CD14-positive monocyte (primary cell): ENCODE measurements around the gene PPM1G. TPM values are rescaled to one million over a fixed set of nuclear protein-coding genes. Genes with fewer than 3 reads are reported as not detected.

Experiments used
- DNase-seq, 3 donors: peaks; one replicate each; pipeline ENCODE4 v3.0.0-alpha.2; 2011 to 2022
- H2AFZ ChIP-seq: 2 replicates; pipeline ENCODE4 v1.6.0; 2012; ENCODE audit warnings: mild to moderate bottlenecking, low read depth, low read length, inconsistent platforms; ENCODE audit not compliant: insufficient read depth, poor library complexity, severe bottlenecking
- H3K27ac ChIP-seq, 2 donors: 1 replicate in 1 of 2; 2 replicates in 1 of 2; pipeline ENCODE4 v1.5.1; 2012 to 2013; ENCODE audit warnings: low read length in 2 of 2, control low read depth in 1 of 2, inconsistent platforms in 1 of 2, low read depth in 1 of 2, mild to moderate bottlenecking in 1 of 2
- H3K27me3 ChIP-seq, 2 donors: one replicate each; pipeline versions ENCODE4 v1.6.0 to v1.6.1; 2011 to 2013; ENCODE audit warnings: low read length in 2 of 2; ENCODE audit not compliant: control insufficient read depth in 2 of 2, insufficient read depth in 2 of 2
- H3K36me3 ChIP-seq, 2 donors: replicated peaks in 1 of 2; 1 replicate in 1 of 2; 2 replicates in 1 of 2; pipeline versions ENCODE4 v1.5.1 to v1.6.1; 2012 to 2013; ENCODE audit warnings: low read length in 2 of 2, control low read depth in 1 of 2, inconsistent platforms in 1 of 2, mild to moderate bottlenecking in 1 of 2; ENCODE audit not compliant: insufficient read depth in 2 of 2, control insufficient read depth in 1 of 2
- H3K4me1 ChIP-seq, 2 donors: 1 replicate in 1 of 2; 2 replicates in 1 of 2; pipeline versions ENCODE4 v1.5.1 to v1.6.1; 2012 to 2013; ENCODE audit warnings: low read length in 2 of 2, control low read depth in 1 of 2, inconsistent platforms in 1 of 2, mild to moderate bottlenecking in 1 of 2, moderate library complexity in 1 of 2; ENCODE audit not compliant: insufficient read depth in 2 of 2, control insufficient read depth in 1 of 2
- H3K4me2 ChIP-seq: replicated peaks from 2 replicates; pipeline ENCODE3; 2012; ENCODE audit warnings: low read length, moderate library complexity, mild to moderate bottlenecking; ENCODE audit not compliant: poor library complexity, severe bottlenecking; ENCODE audit errors: extremely low read depth
- H3K4me3 ChIP-seq, 3 experiments: fragments of 200-600 bp in 1 of 3; sonication (generic) in 1 of 3; replicated peaks in 1 of 3; 1 replicate in 2 of 3; 2 replicates in 1 of 3; pipeline ENCODE4 v1.5.1; 2011 to 2013; ENCODE audit warnings: low read length in 3 of 3, mild to moderate bottlenecking in 3 of 3, control low read depth in 2 of 3, low read depth in 2 of 3, inconsistent platforms in 1 of 3, moderate library complexity in 1 of 3
- H3K79me2 ChIP-seq: 2 replicates; pipeline ENCODE4 v1.6.0; 2012; ENCODE audit warnings: mild to moderate bottlenecking, control low read depth, inconsistent platforms, low read length, moderate library complexity; ENCODE audit not compliant: insufficient read depth
- H3K9ac ChIP-seq: 2 replicates; pipeline ENCODE4 v1.6.0; 2017; ENCODE audit warnings: low read length, mild to moderate bottlenecking; ENCODE audit not compliant: insufficient read depth, poor library complexity, severe bottlenecking
- H3K9me3 ChIP-seq, 2 donors: replicated peaks in 1 of 2; 1 replicate in 1 of 2; 2 replicates in 1 of 2; pipeline versions ENCODE4 v1.5.1 to v1.6.1; 2012 to 2013; ENCODE audit warnings: low read length in 2 of 2, control low read depth in 1 of 2; ENCODE audit not compliant: control insufficient read depth in 1 of 2, insufficient read depth in 1 of 2
- H4K20me1 ChIP-seq: 2 replicates; pipeline ENCODE4 v1.6.0; 2012; ENCODE audit warnings: mild to moderate bottlenecking, low read length, control low read depth, moderate library complexity; ENCODE audit not compliant: insufficient read depth
- H3K27ac Mint-ChIP-seq, 7 donors: one replicate each; pipeline ENCODE4 v1.8.0; 2020; ENCODE audit warnings: mild to moderate bottlenecking in 7 of 7, mixed read lengths in 7 of 7, moderate library complexity in 6 of 7, inconsistent platforms in 2 of 7
- H3K27me3 Mint-ChIP-seq, 3 donors: one replicate each; pipeline ENCODE4 v1.8.0; 2021 to 2022; ENCODE audit warnings: low read depth in 3 of 3, mild to moderate bottlenecking in 3 of 3, mixed read lengths in 3 of 3, moderate library complexity in 3 of 3, inconsistent platforms in 1 of 3
- H3K36me3 Mint-ChIP-seq, 2 donors: one replicate each; pipeline ENCODE4 v1.8.0; 2020; ENCODE audit warnings: mixed read lengths in 2 of 2, inconsistent platforms in 1 of 2, mild to moderate bottlenecking in 1 of 2
- H3K4me1 Mint-ChIP-seq: one replicate; pipeline ENCODE4 v1.8.0; 2020; ENCODE audit warnings: mild to moderate bottlenecking, mixed read lengths
- H3K4me3 Mint-ChIP-seq, 2 donors: one replicate each; pipeline ENCODE4 v1.8.0; 2020; ENCODE audit warnings: mild to moderate bottlenecking in 2 of 2, mixed read lengths in 2 of 2, moderate library complexity in 1 of 2
- H3K9me3 Mint-ChIP-seq, 7 donors: one replicate each; pipeline ENCODE4 v1.8.0; 2020 to 2022; ENCODE audit warnings: mixed read lengths in 7 of 7, mild to moderate bottlenecking in 6 of 7, moderate library complexity in 6 of 7, inconsistent platforms in 2 of 7
- whole genome bisulfite sequencing: methylation state at CpG from one replicate; pipeline ENCODE4 v1.1.5; 2013; ENCODE audit warnings: missing lambda C conversion rate; ENCODE audit not compliant: insufficient coverage; 5-methylcytosine and 5-hydroxymethylcytosine counted together
- intact Hi-C, 2 donors: fragments of 100-400 bp; cut with micrococcal nuclease; formaldehyde crosslinking; loops; one replicate each; pipeline versions ENCODE4 v1.15.0 to v1.15.1; 2023
- polyA plus RNA-seq, 3 donors: library from polyadenylated mRNA; depleted of rRNA in 1 of 3; unstranded in 2 of 3; stranded (reverse) in 1 of 3; fragments of 300-500 nt in 2 of 3; fragments of >200 nt in 1 of 3; fragmentation: Illumina TruSeq in 2 of 3; gene quantifications; 1 replicate in 2 of 3; 2 replicates in 1 of 3; pipeline ENCODE4 v1.2.3, GENCODE V29; 2012 to 2021
- TF ChIP-seq, protein P1 (sequence below): fragments of 200-600 bp; IDR thresholded peaks from one replicate; pipeline ENCODE4 v1.8.0; 2022; ENCODE audit warnings: antibody characterized with exemption, mild to moderate bottlenecking

The PPM1G gene
- polyA plus RNA-seq, 3 donors = 31.9 to 54.3 (median 47.3) TPM

- Histone ChIP-seq H3K4me2 (no peak overlapping the region), H3K4me3 (no peak overlapping the region), H3K9me3 (no peaks in the 10 kb centered on the region), H3K4me1 (no peaks in the 10 kb centered on the region), H3K27ac (no peak overlapping the region), H3K27me3 (no peaks in the 10 kb centered on the region), H2AFZ (no peak overlapping the region), H3K79me2 (no peaks in the 10 kb centered on the region), H4K20me1 (no peaks in the 10 kb centered on the region), H3K36me3 (no peaks in the 10 kb centered on the region), H3K9ac (no peak overlapping the region)
- no peaks in the 10 kb centered on the region for H3K4me1 Mint-ChIP-seq
- TF ChIP-seq, protein P1, sequence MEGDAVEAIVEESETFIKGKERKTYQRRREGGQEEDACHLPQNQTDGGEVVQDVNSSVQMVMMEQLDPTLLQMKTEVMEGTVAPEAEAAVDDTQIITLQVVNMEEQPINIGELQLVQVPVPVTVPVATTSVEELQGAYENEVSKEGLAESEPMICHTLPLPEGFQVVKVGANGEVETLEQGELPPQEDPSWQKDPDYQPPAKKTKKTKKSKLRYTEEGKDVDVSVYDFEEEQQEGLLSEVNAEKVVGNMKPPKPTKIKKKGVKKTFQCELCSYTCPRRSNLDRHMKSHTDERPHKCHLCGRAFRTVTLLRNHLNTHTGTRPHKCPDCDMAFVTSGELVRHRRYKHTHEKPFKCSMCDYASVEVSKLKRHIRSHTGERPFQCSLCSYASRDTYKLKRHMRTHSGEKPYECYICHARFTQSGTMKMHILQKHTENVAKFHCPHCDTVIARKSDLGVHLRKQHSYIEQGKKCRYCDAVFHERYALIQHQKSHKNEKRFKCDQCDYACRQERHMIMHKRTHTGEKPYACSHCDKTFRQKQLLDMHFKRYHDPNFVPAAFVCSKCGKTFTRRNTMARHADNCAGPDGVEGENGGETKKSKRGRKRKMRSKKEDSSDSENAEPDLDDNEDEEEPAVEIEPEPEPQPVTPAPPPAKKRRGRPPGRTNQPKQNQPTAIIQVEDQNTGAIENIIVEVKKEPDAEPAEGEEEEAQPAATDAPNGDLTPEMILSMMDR = no peak
- H3K4me3 Mint-ChIP-seq = no peak overlapping the region
- H3K36me3 Mint-ChIP-seq = no peaks in the 10 kb centered on the region
- intact Hi-C loops = loop anchor here (10.0 kb wide), 1 partner anchor 164 kb away; the partner anchor contains the start of gene ZNF512 (in 2 of the 2)
- H3K27ac Mint-ChIP-seq = no peak overlapping the region
- peaks cover 0 to 3% (median 0%) of the 10 kb centered on the region in 7 donors for H3K9me3 Mint-ChIP-seq
- peaks cover 0 to 2% (median 2%) of the 10 kb centered on the region in 3 donors for H3K27me3 Mint-ChIP-seq
- DNase-seq = no peak
These were observed 11.6 kb upstream of the PPM1G start for GRCh38 chr2:27420996-27421395.

DNA sequence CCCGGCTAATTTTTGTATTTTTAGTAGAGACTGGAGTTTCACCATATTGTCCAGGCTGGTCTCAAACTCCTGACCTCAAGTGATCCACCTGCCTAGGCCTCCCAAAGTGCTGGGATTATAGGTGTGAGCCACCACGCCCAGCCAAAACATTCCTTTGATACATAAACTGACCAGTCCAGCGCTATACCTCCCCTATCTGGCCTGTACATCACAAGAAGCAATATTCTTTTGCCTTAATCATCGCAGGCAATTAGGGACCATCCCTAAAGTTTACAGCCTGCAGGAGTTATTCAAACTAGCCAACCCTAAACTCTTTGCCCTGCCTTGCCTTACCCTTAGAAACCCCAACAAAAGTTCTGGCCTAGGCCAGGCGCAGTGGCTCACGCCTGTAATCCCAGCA lies 6.8 kb upstream of the PPM1G start:
- H3K27me3 Mint-ChIP-seq = peaks cover 0 to 7% (median 4%) of the 10 kb centered on the region in 3 donors
- Histone ChIP-seq H3K4me3 (no peak overlapping the region), H3K79me2 (no peaks in the 10 kb centered on the region), H3K4me2 (no peak overlapping the region), H3K9ac (no peak overlapping the region), H2AFZ (no peak overlapping the region), H3K27me3 (no peaks in the 10 kb centered on the region), H3K9me3 (no peaks in the 10 kb centered on the region), H4K20me1 (no peaks in the 10 kb centered on the region), H3K27ac (no peak overlapping the region), H3K4me1 (no peaks in the 10 kb centered on the region), H3K36me3 (no peaks in the 10 kb centered on the region)
- intact Hi-C loops = no loop called here
- no peak overlapping the region for H3K27ac Mint-ChIP-seq
- no peaks in the 10 kb centered on the region for H3K4me1 Mint-ChIP-seq
- WGBS = 99% methylated on average over 5 of the region's 6 CpGs
- no peak for DNase-seq
- peaks cover 0 to 10% (median 8%) of the 10 kb centered on the region in 7 donors for H3K9me3 Mint-ChIP-seq
- TF ChIP-seq, protein P1 = no peak
- H3K36me3 Mint-ChIP-seq = no peaks in the 10 kb centered on the region
- H3K4me3 Mint-ChIP-seq = no peak overlapping the region
